ENCODE results near the gene TAS2R3.
"Not testable (repeated sequence)": the region's sequence is repeated elsewhere in the genome, so short reads cannot be mapped to it uniquely, and the experiment has no call there.

TAS2R3 gene

GRCh38 chr7:141742229-141742628, 21.7 kb upstream of the TAS2R3 start:
- no peak overlapping the region for H3K4me3 ChIP-seq (replicated peaks; ENCODE audit: low read depth, low read length)
- TF ChIP-seq, protein P1, sequence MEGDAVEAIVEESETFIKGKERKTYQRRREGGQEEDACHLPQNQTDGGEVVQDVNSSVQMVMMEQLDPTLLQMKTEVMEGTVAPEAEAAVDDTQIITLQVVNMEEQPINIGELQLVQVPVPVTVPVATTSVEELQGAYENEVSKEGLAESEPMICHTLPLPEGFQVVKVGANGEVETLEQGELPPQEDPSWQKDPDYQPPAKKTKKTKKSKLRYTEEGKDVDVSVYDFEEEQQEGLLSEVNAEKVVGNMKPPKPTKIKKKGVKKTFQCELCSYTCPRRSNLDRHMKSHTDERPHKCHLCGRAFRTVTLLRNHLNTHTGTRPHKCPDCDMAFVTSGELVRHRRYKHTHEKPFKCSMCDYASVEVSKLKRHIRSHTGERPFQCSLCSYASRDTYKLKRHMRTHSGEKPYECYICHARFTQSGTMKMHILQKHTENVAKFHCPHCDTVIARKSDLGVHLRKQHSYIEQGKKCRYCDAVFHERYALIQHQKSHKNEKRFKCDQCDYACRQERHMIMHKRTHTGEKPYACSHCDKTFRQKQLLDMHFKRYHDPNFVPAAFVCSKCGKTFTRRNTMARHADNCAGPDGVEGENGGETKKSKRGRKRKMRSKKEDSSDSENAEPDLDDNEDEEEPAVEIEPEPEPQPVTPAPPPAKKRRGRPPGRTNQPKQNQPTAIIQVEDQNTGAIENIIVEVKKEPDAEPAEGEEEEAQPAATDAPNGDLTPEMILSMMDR (IDR thresholded peaks at IDR 0.05; ENCODE audit: low read depth, low read length, missing control alignments), result no peak
- DNase-seq (ENCODE audit: extremely low read depth, low read depth), result no peak

DNA sequence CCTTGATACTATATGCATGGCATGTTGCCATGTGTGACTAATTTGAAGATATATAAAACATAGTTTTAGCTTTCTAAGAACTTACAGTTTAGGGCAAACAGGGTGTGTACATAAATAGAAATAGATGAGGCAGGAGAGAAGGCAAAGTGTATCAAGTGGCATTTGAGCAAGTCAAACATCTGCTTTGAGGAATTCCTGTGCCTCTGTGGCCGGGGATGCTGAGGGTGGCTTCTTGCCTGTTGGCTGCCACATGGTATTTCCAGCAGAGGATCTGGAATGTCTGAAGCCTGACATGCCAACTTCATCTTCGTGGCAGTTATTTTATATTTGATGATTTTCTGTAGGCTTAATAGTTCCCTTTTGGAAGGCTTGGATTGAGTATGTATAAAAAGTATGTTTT, 19.8 kb upstream of the TAS2R3 start:
- no peak overlapping the region for H3K4me3 ChIP-seq (replicated peaks; ENCODE audit: low read depth, low read length)
- TF ChIP-seq, protein P1 (IDR thresholded peaks at IDR 0.05; ENCODE audit: low read depth, low read length, missing control alignments), result no peak
- no peak for DNase-seq (ENCODE audit: extremely low read depth, low read depth)

- no peak overlapping the region for H3K4me3 ChIP-seq (replicated peaks; ENCODE audit: low read depth, low read length)
- TF ChIP-seq, protein P1 (IDR thresholded peaks at IDR 0.05; ENCODE audit: low read depth, low read length, missing control alignments), result no peak
- DNase-seq (ENCODE audit: extremely low read depth, low read depth), result no peak
These were observed 15.5 kb upstream of the TAS2R3 start for GRCh38 chr7:141748396-141748795.

GRCh38 chr7:141751904-141752303, 12.0 kb upstream of the TAS2R3 start:
- DNase-seq (ENCODE audit: extremely low read depth, low read depth); H3K4me3 ChIP-seq (replicated peaks; ENCODE audit: low read depth, low read length): not testable (repeated sequence)

DNA sequence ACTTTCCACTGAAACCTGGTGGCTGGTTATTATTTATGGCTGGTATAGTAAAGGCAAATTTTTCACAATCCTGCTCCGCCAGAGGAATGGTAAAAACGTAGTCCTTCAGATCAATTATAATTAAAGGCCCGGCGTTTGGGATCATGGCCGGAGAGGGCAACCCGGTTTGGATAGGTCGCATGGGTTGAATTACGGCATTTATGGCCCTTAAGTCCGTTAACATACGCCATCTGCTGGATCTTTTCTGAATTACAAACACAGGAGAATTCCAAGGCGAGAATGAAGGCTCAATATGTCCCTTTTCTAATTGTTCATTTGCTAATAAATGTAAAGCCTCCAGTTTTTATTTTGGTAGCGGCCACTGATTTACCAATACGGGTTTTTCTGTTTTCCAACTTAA, 11.3 kb upstream of the TAS2R3 start:
- H3K4me3 ChIP-seq (replicated peaks; ENCODE audit: low read depth, low read length), result no peak overlapping the region
- TF ChIP-seq, protein P1 (IDR thresholded peaks at IDR 0.05; ENCODE audit: low read depth, low read length, missing control alignments), result peak; percentile 33
- DNase-seq (ENCODE audit: extremely low read depth, low read depth), result no peak

GRCh38 chr7:141754939-141755338, 9.0 kb upstream of the TAS2R3 start:
- no peak for DNase-seq (ENCODE audit: extremely low read depth, low read depth)
- no peak overlapping the region for H3K4me3 ChIP-seq (replicated peaks; ENCODE audit: low read depth, low read length)
- TF ChIP-seq, protein P1 (IDR thresholded peaks at IDR 0.05; ENCODE audit: low read depth, low read length, missing control alignments), result peak; percentile 26

DNA sequence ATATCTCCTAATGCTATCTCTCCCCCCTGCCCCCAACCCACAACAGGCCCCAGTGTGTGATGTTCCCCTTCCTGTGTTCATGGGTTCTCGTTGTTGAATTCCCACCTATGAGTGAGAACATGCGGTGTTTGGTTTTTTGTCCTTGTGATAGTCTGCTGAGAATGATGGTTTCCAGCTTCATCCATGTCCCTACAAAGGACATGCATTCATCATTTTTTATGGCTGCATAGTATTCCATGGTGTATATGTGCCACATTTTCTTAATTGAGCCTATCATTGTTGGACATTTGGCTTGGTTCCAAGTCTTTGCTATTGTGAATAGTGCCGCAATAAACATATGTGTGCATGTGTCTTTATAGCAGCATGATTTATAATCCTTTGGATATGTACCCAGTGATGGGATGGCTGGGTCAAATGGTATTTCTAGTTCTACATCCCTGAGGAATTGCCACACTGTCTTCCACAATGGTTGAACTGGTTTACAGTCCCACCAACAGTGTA, 6.2 kb downstream of the TAS2R3 start:
- DNase-seq (ENCODE audit: extremely low read depth, low read depth); H3K4me3 ChIP-seq (replicated peaks; ENCODE audit: low read depth, low read length): not testable (repeated sequence)

GRCh38 chr7:141776374-141776773, 12.5 kb downstream of the TAS2R3 start, which contains the start of gene TAS2R4:
Gene TAS2R4, plus strand, starts transcription at chr7:141776674. Its CDS starts 1,815 bp downstream, at chr7:141778489.
- no peak for DNase-seq (ENCODE audit: extremely low read depth, low read depth)
- TF ChIP-seq, protein P1 (IDR thresholded peaks at IDR 0.05; ENCODE audit: low read depth, low read length, missing control alignments), result no peak
- no peak within 1 kb of the TSS for H3K4me3 ChIP-seq (replicated peaks; ENCODE audit: low read depth, low read length)
